Cardiac muscle cell (in vitro differentiated cells and primary cell): ENCODE results near the gene ANKRD9. TPM values are rescaled to one million over a fixed set of nuclear protein-coding genes. Genes with fewer than 3 reads are reported as not detected.
A peak's percentile ranks its signal among the peaks of the same experiment; 100 is the strongest.

Experiments
- DNase-seq, 2 donors: peaks; one replicate each; pipeline versions ENCODE4 v3.0.0 to v3.0.0-alpha.2; 2010 to 2017; ENCODE audit warnings: low read depth in 1 of 2, low spot score in 1 of 2
- H3K27ac ChIP-seq: fragments of 200-600 bp; sonication (generic); 2 replicates; pipeline ENCODE4 v1.5.1; 2016
- H3K27me3 ChIP-seq: fragments of 200-600 bp; sonication (generic); 2 replicates; pipeline ENCODE4 v1.6.0; 2016; ENCODE audit warnings: control low read depth
- H3K36me3 ChIP-seq: fragments of 200-600 bp; sonication (generic); 2 replicates; pipeline ENCODE4 v1.5.1; 2016; ENCODE audit warnings: control low read depth
- H3K4me1 ChIP-seq: fragments of 200-600 bp; sonication (generic); 2 replicates; pipeline ENCODE4 v1.8.1; 2017; ENCODE audit warnings: low read depth, mild to moderate bottlenecking, mixed run types
- H3K4me3 ChIP-seq: fragments of 200-600 bp; sonication (generic); 2 replicates; pipeline ENCODE4 v1.5.1; 2016; ENCODE audit warnings: mild to moderate bottlenecking
- H3K9me3 ChIP-seq: fragments of 200-600 bp; sonication (generic); 2 replicates; pipeline ENCODE4 v1.5.1; 2017; ENCODE audit warnings: low read depth, mild to moderate bottlenecking, control low read depth
- polyA plus RNA-seq: library from polyadenylated mRNA; unstranded; fragments of >200 nt; fragmentation: Nextera tagmentation; extraction: Ambion mirVana; gene quantifications from 2 replicates; pipeline ENCODE4 v1.2.1, GENCODE V29; 2016
- total RNA-seq: library from RNA; depleted of rRNA; stranded (reverse); fragments of >200 nt; gene quantifications from 2 replicates; pipeline ENCODE4 v1.2.3, GENCODE V29; 2016
- TF ChIP-seq, protein P1 (sequence below): IDR thresholded peaks from 2 replicates; pipeline ENCODE4 v1.5.1; 2012; ENCODE audit warnings: low read depth, mild to moderate bottlenecking, low read length

Gene ANKRD9
- total and polyA plus RNA-seq, 2 experiments from 2014 or later = 93.1 to 99.9 TPM

DNA sequence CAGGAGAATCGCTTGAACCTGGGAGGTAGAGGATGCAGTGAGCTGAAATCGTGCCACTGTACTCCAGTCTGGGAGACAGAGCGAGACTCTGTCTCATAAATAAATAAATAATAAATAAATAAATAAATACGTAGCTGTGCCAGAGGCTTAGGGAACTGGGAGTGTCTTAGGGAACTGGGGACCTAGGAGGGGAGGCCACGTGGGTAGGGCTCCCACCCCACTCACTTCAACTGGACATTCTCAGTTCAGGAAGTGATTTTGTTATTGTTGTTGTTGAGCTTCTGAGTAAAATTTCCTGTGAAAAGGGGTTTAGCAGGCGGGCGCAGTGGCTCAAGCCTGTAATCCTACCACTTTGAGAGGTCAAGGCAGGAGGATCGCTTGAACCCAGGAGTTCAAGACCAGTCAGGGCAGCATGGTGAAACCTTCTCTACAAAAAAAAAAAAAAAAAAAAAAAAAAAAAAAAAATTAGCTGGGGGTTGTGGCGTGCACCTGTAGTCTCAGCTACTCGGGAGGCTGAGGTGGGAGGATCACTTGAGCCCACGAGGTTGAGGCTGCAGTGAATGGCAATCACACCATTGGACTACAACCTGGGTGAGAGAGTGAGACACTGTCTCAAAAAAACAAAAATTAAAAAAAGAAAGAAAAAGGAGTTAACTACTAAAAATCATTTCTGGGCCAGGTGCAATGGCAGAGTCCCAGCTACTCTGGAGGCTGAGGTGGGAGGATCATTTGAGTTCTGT lies 19.0 kb upstream of the ANKRD9 start:
- no peaks in the 10 kb centered on the region for H3K36me3 ChIP-seq
- no peaks in the 10 kb centered on the region for H3K9me3 ChIP-seq
- no peak overlapping the region for H3K27ac ChIP-seq
- DNase-seq = no peak
- no peaks in the 10 kb centered on the region for H3K27me3 ChIP-seq
- no peak overlapping the region for H3K4me3 ChIP-seq
- TF ChIP-seq, protein P1, sequence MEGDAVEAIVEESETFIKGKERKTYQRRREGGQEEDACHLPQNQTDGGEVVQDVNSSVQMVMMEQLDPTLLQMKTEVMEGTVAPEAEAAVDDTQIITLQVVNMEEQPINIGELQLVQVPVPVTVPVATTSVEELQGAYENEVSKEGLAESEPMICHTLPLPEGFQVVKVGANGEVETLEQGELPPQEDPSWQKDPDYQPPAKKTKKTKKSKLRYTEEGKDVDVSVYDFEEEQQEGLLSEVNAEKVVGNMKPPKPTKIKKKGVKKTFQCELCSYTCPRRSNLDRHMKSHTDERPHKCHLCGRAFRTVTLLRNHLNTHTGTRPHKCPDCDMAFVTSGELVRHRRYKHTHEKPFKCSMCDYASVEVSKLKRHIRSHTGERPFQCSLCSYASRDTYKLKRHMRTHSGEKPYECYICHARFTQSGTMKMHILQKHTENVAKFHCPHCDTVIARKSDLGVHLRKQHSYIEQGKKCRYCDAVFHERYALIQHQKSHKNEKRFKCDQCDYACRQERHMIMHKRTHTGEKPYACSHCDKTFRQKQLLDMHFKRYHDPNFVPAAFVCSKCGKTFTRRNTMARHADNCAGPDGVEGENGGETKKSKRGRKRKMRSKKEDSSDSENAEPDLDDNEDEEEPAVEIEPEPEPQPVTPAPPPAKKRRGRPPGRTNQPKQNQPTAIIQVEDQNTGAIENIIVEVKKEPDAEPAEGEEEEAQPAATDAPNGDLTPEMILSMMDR = no peak
- no peaks in the 10 kb centered on the region for H3K4me1 ChIP-seq

DNA sequence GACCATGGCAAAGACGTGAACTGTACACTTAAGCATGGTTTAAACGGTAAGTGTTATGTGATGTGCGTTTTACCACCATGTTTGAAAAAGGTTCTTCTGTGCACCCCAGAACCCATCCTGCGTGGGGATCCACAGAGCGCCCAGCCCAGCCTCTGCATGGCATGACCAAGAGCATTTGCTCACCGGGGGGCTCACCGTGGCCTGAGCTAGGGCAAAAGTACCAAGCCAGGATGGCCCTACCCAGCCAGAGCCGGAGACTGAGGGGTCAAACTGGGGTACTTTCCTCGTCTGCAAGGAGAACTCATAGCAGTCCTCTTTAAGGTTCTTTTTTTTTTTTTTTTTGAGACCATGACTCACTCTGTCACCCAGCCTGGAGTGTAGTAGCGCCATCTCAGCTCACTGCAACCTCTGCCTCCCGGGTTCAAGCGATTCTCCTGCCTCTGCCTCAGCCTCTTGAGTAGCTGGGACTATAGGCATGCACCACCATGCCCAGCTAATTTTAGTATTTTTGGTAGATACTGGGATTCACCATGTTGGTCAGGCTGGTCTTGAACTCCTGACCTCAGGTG lies 16.4 kb upstream of the ANKRD9 start:
- Histone ChIP-seq H3K36me3 (no peaks in the 10 kb centered on the region), H3K27me3 (no peaks in the 10 kb centered on the region), H3K4me1 (no peaks in the 10 kb centered on the region), H3K27ac (no peak overlapping the region), H3K9me3 (no peaks in the 10 kb centered on the region), H3K4me3 (no peak overlapping the region)
- TF ChIP-seq, protein P1 = no peak
- no peak for DNase-seq

DNA sequence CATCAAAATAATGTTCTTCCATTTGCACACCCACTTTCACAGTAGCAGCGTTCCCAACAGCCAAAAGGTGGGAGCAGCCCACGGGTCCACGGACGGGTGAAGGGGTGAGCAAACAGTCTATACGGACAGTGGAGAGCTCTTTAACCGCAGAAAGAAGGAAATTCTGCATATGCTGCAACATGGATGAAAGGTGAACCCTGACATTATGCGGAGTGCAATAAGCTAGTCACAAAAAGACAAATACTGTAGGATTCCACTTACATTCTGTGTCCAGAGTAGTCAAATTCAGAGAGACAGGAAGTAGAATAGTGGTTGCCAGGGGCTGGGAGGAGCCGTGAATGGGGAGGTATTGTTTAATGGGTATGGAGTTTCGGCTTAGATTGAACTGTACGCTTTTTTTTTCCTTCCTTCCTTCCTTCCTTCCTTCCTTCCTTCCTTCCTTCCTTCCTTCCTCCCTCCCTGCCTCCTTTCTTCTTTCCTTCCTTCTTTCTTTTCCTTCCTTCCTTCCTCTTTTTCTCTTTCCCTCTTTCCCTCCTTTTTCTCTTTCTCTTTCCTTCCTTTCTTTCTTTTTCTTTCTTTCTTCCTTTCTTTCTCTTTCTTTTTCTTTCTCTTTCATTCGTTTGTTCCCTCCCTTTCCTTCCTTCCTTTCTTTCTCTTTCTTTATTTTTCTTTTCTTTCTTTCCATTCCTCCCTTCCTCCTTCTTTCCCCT lies 15.8 kb upstream of the ANKRD9 start:
- H3K27me3 ChIP-seq = no peaks in the 10 kb centered on the region
- H3K27ac ChIP-seq = no peak overlapping the region
- H3K36me3 ChIP-seq = no peaks in the 10 kb centered on the region
- TF ChIP-seq, protein P1 = no peak
- no peaks in the 10 kb centered on the region for H3K4me1 ChIP-seq
- H3K9me3 ChIP-seq = no peaks in the 10 kb centered on the region
- DNase-seq = peak in 1 of 2 donors; percentile 75
- H3K4me3 ChIP-seq = peak overlapping the region; percentile 58

DNA sequence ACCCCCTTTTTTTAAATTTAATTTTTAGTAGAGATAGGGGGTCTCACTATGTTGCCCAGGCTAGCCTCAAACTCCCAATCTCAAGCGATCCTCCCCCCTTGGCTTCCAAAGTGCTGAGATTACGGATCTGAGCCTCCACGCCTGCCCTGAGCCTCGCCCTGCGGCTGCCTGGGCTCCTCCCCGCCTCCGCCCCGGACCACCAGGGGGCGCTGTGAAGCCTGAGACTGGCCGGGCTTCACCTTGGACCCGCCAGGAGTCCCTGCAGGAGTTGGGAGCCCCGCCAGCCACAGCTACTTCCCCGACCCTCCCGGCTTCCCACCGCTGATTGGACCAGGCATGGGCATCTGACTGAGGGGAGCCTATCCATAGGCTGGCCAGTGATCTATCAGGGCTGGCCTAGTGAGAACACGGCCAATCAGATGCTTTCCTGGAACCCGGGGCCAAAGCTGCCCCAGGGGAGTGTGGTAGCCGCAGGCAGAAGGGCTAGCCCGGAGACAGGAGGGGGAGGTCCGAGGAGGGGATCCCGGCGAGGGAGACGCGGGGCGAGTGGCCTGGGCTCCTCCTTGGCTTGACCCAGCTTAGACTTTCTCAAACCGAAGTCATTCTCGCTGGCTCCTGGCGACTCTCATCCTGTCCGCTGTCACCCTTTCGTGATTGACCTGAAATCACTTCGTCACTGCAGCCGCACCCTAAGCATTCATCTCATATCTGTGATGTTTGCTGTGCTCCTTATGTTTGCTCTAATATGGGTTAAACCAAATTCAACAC lies 15.1 kb upstream of the ANKRD9 start:
- TF ChIP-seq, protein P1 = peak; percentile 98
- no peaks in the 10 kb centered on the region for H3K9me3 ChIP-seq
- H3K27ac ChIP-seq = no peak overlapping the region
- no peaks in the 10 kb centered on the region for H3K27me3 ChIP-seq
- peak overlapping the region; percentile 58 for H3K4me3 ChIP-seq
- peak; percentile 99 to 100 for DNase-seq
- H3K36me3 ChIP-seq = no peaks in the 10 kb centered on the region
- H3K4me1 ChIP-seq = no peaks in the 10 kb centered on the region
